PC-9 (cell line): Measurements from ENCODE around the gene SPSB2.

Source experiments
- CTCF ChIP-seq: fragments of 200-600 bp; sonication (generic); conservative IDR thresholded peaks from 2 replicates; pipeline ENCODE4 v1.6.1; 2017; ENCODE audit warnings: mixed run types, antibody characterized with exemption, mild to moderate bottlenecking, moderate library complexity
- EZH2 ChIP-seq: fragments of 200-600 bp; sonication (generic); IDR thresholded peaks from 2 replicates; pipeline ENCODE4 v1.8.0; 2017; ENCODE audit warnings: antibody characterized with exemption, low read depth

- TF ChIP-seq CTCF (no peak), EZH2 (no peak)
Observed at GRCh38 chr12:6914246-6914946, 41.3 kb upstream of the SPSB2 start, which contains the start of gene ENO2.
